DND-41 (cell line): ENCODE results near the gene PIAS3.

Experiments used
- EZH2 ChIP-seq: IDR thresholded peaks from 3 replicates; pipeline ENCODE4 v1.6.1; 2012; ENCODE audit warnings: borderline replicate concordance, low read depth, mild to moderate bottlenecking, moderate library complexity, low read length, inconsistent platforms; ENCODE audit not compliant: severe bottlenecking
- TF ChIP-seq, protein P1 (sequence below): IDR thresholded peaks from 2 replicates; pipeline ENCODE4 v1.5.1; 2012; ENCODE audit warnings: borderline replicate concordance, low read length, moderate library complexity, mild to moderate bottlenecking; ENCODE audit not compliant: poor library complexity, severe bottlenecking; ENCODE audit errors: extremely low read depth

DNA sequence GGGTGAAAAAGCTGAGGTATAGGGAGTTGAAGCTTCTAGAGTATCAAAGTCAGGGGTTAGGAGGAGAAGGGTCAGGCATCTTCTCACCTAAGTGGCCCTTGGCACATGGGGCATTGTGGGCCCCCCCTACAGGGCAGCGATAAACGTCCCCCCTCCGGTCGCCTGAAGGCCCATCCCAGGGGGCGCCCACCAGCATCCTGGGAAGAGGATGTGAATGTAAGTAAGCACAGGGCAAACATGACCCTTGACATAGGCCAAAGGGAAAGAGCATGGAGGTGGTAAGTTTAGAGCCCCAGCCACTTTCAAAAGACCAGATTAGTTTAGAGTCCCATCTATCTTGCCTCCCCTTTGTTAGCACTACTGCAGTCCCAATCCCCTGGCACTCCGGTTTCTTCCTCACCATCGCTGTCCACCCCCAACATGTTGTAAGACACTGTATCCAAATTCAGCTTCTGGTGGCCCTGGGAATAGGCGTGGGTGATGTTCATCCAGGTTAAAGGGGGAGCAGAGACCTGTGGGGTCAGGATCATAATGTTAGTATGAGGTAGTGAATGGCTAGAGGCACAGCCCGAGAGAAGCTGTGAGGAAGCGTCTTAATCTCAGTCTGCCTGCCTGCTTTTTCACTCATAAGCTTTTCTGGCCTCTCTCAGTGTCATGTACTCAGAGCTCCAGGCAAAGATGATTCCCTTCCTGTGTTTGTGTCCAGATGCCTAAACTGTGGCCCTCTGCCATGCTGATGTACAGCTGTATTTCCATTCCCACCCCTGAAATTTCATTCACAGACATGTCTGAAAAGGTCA, 48.3 kb upstream of the PIAS3 start:
- no peak for TF ChIP-seq EZH2
- TF ChIP-seq, protein P1, sequence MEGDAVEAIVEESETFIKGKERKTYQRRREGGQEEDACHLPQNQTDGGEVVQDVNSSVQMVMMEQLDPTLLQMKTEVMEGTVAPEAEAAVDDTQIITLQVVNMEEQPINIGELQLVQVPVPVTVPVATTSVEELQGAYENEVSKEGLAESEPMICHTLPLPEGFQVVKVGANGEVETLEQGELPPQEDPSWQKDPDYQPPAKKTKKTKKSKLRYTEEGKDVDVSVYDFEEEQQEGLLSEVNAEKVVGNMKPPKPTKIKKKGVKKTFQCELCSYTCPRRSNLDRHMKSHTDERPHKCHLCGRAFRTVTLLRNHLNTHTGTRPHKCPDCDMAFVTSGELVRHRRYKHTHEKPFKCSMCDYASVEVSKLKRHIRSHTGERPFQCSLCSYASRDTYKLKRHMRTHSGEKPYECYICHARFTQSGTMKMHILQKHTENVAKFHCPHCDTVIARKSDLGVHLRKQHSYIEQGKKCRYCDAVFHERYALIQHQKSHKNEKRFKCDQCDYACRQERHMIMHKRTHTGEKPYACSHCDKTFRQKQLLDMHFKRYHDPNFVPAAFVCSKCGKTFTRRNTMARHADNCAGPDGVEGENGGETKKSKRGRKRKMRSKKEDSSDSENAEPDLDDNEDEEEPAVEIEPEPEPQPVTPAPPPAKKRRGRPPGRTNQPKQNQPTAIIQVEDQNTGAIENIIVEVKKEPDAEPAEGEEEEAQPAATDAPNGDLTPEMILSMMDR: no peak
